ENCODE results near the gene ATG4B. TPM values are rescaled to one million over a fixed set of nuclear protein-coding genes. Genes with fewer than 3 reads are reported as not detected.

The ATG4B gene
- total RNA-seq, 1 experiment from 2014 or later: 133 TPM

DNA sequence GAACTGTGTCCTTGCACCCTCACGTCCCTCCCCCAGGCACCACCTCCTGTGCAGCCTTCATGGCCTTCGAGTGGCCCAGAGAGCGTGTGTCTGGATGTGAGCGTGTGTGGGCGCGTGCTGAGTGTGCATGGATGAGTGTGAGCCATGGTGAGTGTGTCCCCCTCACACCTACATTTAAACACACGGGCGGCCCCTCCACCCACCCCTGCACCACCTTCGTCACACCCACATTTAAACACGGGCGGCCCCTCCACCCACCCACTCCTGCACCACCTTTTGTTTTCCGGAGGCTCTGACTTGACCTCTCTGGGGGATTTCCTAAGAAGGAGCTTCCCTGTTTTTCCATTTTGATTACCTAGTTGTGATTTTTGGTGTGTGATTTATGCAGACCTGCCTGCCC, 31.3 kb downstream of the ATG4B start:
- no peak for ATAC-seq
- POLR2A ChIA-PET: no interaction called here
- TF ChIP-seq, protein P1, sequence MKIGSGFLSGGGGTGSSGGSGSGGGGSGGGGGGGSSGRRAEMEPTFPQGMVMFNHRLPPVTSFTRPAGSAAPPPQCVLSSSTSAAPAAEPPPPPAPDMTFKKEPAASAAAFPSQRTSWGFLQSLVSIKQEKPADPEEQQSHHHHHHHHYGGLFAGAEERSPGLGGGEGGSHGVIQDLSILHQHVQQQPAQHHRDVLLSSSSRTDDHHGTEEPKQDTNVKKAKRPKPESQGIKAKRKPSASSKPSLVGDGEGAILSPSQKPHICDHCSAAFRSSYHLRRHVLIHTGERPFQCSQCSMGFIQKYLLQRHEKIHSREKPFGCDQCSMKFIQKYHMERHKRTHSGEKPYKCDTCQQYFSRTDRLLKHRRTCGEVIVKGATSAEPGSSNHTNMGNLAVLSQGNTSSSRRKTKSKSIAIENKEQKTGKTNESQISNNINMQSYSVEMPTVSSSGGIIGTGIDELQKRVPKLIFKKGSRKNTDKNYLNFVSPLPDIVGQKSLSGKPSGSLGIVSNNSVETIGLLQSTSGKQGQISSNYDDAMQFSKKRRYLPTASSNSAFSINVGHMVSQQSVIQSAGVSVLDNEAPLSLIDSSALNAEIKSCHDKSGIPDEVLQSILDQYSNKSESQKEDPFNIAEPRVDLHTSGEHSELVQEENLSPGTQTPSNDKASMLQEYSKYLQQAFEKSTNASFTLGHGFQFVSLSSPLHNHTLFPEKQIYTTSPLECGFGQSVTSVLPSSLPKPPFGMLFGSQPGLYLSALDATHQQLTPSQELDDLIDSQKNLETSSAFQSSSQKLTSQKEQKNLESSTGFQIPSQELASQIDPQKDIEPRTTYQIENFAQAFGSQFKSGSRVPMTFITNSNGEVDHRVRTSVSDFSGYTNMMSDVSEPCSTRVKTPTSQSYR (CRISPR knock-in tag; IDR thresholded peaks at IDR 0.05): no peak
- TF ChIP-seq CBFB (CRISPR knock-in tag; IDR thresholded peaks at IDR 0.05; ENCODE audit: low read depth) (no peak), GTF2I (CRISPR knock-in tag; conservative IDR thresholded peaks at IDR 0.05) (no peak), PRRX2 (CRISPR knock-in tag; IDR thresholded peaks at IDR 0.05) (no peak), NFE2L1 (CRISPR knock-in tag; IDR thresholded peaks at IDR 0.05) (no peak), TEAD1 (CRISPR knock-in tag; IDR thresholded peaks at IDR 0.05) (no peak), ZNF671 (CRISPR knock-in tag; IDR thresholded peaks at IDR 0.05) (no peak)
- TF ChIP-seq, protein P2, sequence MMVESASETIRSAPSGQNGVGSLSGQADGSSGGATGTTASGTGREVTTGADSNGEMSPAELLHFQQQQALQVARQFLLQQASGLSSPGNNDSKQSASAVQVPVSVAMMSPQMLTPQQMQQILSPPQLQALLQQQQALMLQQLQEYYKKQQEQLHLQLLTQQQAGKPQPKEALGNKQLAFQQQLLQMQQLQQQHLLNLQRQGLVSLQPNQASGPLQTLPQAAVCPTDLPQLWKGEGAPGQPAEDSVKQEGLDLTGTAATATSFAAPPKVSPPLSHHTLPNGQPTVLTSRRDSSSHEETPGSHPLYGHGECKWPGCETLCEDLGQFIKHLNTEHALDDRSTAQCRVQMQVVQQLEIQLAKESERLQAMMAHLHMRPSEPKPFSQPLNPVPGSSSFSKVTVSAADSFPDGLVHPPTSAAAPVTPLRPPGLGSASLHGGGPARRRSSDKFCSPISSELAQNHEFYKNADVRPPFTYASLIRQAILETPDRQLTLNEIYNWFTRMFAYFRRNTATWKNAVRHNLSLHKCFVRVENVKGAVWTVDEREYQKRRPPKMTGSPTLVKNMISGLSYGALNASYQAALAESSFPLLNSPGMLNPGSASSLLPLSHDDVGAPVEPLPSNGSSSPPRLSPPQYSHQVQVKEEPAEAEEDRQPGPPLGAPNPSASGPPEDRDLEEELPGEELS (CRISPR knock-in tag; IDR thresholded peaks at IDR 0.05): no peak
- TF ChIP-seq, protein P3, sequence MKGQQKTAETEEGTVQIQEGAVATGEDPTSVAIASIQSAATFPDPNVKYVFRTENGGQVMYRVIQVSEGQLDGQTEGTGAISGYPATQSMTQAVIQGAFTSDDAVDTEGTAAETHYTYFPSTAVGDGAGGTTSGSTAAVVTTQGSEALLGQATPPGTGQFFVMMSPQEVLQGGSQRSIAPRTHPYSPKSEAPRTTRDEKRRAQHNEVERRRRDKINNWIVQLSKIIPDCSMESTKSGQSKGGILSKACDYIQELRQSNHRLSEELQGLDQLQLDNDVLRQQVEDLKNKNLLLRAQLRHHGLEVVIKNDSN (CRISPR knock-in tag; IDR thresholded peaks at IDR 0.05): no peak

DNA sequence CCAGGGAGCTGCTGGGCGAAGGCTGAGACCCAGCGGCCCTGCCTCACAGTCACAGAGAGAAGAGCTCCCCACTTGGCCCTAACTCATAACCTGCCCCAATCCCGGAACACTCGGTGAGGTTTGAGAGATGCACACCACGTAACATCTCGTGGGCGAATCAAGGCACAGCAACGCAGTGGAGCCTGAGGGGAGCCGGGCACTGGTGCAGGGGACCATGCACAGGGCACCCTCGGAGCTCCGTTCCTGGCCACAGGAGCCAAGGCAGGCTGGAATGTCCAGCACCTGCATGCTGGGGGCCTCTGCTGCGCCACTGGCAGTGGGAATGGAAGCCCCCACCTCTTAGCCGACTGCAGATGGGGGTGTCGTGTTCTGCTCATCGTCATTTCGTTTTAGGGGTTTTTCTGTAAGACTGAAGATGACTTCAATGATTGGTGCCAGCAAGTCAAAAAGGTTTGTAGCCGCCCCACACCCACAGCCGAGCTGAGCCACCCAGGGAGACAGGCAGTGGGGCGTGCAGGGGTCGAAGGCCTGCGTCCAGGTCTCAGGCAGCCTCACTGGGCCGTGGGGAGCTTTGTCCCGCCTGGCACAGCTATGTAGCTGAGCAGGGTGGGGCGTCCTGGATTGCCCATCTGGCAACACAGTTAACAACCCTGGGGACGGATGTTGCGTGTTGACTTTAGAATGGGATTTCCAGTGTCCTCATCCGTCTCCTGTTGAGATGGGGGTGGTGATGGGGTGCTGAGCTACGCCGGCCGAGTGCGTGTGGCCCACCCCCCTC, 33.0 kb downstream of the ATG4B start:
- ChIA-PET POLR2A (interaction anchor here (0.6 kb wide), 1 partner anchor 39 kb away, joined by 3 read pairs; no protein-coding TSS in a partner anchor), CTCF (no interaction called here)
- H3K9me3 Mint-ChIP-seq: no peaks in the 10 kb centered on the region
- no peak overlapping the region for H3K4me3 Mint-ChIP-seq
- no peak overlapping the region for H3K27ac Mint-ChIP-seq
- H3K36me3 Mint-ChIP-seq: peaks cover 35% of the 10 kb centered on the region
- no peak for DNase-seq (ENCODE audit: low spot score)
- ATAC-seq: no peak
- H3K27me3 Mint-ChIP-seq (ENCODE audit: low read depth): no peaks in the 10 kb centered on the region
- peaks cover 2% of the 10 kb centered on the region; the same call in 1 of the 2 replicates for H3K4me1 Mint-ChIP-seq
- TF ChIP-seq NFE2L1 (CRISPR knock-in tag; IDR thresholded peaks at IDR 0.05): no peak
- TF ChIP-seq, protein P4, sequence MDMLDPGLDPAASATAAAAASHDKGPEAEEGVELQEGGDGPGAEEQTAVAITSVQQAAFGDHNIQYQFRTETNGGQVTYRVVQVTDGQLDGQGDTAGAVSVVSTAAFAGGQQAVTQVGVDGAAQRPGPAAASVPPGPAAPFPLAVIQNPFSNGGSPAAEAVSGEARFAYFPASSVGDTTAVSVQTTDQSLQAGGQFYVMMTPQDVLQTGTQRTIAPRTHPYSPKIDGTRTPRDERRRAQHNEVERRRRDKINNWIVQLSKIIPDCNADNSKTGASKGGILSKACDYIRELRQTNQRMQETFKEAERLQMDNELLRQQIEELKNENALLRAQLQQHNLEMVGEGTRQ (CRISPR knock-in tag; IDR thresholded peaks at IDR 0.05): no peak
- TF ChIP-seq, protein P5, sequence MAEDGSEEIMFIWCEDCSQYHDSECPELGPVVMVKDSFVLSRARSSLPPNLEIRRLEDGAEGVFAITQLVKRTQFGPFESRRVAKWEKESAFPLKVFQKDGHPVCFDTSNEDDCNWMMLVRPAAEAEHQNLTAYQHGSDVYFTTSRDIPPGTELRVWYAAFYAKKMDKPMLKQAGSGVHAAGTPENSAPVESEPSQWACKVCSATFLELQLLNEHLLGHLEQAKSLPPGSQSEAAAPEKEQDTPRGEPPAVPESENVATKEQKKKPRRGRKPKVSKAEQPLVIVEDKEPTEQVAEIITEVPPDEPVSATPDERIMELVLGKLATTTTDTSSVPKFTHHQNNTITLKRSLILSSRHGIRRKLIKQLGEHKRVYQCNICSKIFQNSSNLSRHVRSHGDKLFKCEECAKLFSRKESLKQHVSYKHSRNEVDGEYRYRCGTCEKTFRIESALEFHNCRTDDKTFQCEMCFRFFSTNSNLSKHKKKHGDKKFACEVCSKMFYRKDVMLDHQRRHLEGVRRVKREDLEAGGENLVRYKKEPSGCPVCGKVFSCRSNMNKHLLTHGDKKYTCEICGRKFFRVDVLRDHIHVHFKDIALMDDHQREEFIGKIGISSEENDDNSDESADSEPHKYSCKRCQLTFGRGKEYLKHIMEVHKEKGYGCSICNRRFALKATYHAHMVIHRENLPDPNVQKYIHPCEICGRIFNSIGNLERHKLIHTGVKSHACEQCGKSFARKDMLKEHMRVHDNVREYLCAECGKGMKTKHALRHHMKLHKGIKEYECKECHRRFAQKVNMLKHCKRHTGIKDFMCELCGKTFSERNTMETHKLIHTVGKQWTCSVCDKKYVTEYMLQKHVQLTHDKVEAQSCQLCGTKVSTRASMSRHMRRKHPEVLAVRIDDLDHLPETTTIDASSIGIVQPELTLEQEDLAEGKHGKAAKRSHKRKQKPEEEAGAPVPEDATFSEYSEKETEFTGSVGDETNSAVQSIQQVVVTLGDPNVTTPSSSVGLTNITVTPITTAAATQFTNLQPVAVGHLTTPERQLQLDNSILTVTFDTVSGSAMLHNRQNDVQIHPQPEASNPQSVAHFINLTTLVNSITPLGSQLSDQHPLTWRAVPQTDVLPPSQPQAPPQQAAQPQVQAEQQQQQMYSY (CRISPR knock-in tag; IDR thresholded peaks at IDR 0.05): no peak
- no peak for TF ChIP-seq ZNF263 (CRISPR knock-in tag; IDR thresholded peaks at IDR 0.05; ENCODE audit: low read depth)
- no peak for TF ChIP-seq OVOL2 (CRISPR knock-in tag; IDR thresholded peaks at IDR 0.05; ENCODE audit: borderline replicate concordance)
- TF ChIP-seq, protein P6, sequence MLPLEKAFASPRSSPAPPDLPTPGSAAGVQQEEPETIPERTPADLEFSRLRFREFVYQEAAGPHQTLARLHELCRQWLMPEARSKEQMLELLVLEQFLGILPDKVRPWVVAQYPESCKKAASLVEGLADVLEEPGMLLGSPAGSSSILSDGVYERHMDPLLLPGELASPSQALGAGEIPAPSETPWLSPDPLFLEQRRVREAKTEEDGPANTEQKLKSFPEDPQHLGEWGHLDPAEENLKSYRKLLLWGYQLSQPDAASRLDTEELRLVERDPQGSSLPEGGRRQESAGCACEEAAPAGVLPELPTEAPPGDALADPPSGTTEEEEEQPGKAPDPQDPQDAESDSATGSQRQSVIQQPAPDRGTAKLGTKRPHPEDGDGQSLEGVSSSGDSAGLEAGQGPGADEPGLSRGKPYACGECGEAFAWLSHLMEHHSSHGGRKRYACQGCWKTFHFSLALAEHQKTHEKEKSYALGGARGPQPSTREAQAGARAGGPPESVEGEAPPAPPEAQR (CRISPR knock-in tag; IDR thresholded peaks at IDR 0.05): no peak
- no peak for TF ChIP-seq ZNF138 (CRISPR knock-in tag; conservative IDR thresholded peaks at IDR 0.05)
- TF ChIP-seq, protein P7, sequence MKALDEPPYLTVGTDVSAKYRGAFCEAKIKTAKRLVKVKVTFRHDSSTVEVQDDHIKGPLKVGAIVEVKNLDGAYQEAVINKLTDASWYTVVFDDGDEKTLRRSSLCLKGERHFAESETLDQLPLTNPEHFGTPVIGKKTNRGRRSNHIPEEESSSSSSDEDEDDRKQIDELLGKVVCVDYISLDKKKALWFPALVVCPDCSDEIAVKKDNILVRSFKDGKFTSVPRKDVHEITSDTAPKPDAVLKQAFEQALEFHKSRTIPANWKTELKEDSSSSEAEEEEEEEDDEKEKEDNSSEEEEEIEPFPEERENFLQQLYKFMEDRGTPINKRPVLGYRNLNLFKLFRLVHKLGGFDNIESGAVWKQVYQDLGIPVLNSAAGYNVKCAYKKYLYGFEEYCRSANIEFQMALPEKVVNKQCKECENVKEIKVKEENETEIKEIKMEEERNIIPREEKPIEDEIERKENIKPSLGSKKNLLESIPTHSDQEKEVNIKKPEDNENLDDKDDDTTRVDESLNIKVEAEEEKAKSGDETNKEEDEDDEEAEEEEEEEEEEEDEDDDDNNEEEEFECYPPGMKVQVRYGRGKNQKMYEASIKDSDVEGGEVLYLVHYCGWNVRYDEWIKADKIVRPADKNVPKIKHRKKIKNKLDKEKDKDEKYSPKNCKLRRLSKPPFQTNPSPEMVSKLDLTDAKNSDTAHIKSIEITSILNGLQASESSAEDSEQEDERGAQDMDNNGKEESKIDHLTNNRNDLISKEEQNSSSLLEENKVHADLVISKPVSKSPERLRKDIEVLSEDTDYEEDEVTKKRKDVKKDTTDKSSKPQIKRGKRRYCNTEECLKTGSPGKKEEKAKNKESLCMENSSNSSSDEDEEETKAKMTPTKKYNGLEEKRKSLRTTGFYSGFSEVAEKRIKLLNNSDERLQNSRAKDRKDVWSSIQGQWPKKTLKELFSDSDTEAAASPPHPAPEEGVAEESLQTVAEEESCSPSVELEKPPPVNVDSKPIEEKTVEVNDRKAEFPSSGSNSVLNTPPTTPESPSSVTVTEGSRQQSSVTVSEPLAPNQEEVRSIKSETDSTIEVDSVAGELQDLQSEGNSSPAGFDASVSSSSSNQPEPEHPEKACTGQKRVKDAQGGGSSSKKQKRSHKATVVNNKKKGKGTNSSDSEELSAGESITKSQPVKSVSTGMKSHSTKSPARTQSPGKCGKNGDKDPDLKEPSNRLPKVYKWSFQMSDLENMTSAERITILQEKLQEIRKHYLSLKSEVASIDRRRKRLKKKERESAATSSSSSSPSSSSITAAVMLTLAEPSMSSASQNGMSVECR (CRISPR knock-in tag; IDR thresholded peaks at IDR 0.05; ENCODE audit: borderline replicate concordance): no peak
- TF ChIP-seq NR1H2 (CRISPR knock-in tag; IDR thresholded peaks at IDR 0.05): no peak
- TF ChIP-seq ZNF121 (CRISPR knock-in tag; IDR thresholded peaks at IDR 0.05): no peak

More for the DNA sequence above, 31.3 kb downstream of the ATG4B start:
- H3K4me1 Mint-ChIP-seq: peaks cover 1% of the 10 kb centered on the region; the same call in 1 of the 2 replicates
- H3K27ac Mint-ChIP-seq: no peak overlapping the region
- H3K4me3 Mint-ChIP-seq: no peak overlapping the region
- DNase-seq (ENCODE audit: low spot score): no peak
- H3K27me3 Mint-ChIP-seq (ENCODE audit: low read depth): no peaks in the 10 kb centered on the region
- H3K36me3 Mint-ChIP-seq: peaks cover 29% of the 10 kb centered on the region
- no peaks in the 10 kb centered on the region for H3K9me3 Mint-ChIP-seq
- CTCF ChIA-PET: no interaction called here
